ENCODE data around the gene GGN.

DNA sequence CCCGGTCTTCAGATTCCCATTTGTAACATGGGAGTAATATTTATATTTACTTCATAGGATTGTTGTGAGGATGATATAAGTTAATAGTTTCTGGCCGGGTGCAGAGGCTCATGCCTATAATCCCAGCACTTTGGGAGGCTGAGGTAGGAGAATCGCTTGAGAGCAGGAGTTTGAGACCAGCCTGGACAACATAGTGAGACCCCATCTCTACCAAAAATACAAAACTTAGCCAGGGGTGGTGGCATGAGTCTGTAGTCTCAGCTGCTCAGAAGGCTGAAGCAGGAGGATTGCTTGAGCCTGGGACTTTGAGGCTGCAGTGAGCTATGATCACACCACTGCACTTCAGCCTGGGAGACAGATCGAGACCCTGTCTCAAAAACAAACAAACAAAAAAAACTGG, 41.0 kb downstream of the GGN start:
- TF ChIP-seq, protein P1, sequence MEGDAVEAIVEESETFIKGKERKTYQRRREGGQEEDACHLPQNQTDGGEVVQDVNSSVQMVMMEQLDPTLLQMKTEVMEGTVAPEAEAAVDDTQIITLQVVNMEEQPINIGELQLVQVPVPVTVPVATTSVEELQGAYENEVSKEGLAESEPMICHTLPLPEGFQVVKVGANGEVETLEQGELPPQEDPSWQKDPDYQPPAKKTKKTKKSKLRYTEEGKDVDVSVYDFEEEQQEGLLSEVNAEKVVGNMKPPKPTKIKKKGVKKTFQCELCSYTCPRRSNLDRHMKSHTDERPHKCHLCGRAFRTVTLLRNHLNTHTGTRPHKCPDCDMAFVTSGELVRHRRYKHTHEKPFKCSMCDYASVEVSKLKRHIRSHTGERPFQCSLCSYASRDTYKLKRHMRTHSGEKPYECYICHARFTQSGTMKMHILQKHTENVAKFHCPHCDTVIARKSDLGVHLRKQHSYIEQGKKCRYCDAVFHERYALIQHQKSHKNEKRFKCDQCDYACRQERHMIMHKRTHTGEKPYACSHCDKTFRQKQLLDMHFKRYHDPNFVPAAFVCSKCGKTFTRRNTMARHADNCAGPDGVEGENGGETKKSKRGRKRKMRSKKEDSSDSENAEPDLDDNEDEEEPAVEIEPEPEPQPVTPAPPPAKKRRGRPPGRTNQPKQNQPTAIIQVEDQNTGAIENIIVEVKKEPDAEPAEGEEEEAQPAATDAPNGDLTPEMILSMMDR (IDR thresholded peaks at IDR 0.05; ENCODE audit: insufficient read depth, low read length) = no peak
- TF ChIP-seq POLR2AphosphoS5 (IDR thresholded peaks at IDR 0.05; ENCODE audit: low read depth) (no peak), GABPA (IDR thresholded peaks at IDR 0.05; ENCODE audit: low read depth) (no peak), SPI1 (IDR thresholded peaks at IDR 0.05; ENCODE audit: borderline replicate concordance, low read depth) (no peak)
- TF ChIP-seq, protein P2, sequence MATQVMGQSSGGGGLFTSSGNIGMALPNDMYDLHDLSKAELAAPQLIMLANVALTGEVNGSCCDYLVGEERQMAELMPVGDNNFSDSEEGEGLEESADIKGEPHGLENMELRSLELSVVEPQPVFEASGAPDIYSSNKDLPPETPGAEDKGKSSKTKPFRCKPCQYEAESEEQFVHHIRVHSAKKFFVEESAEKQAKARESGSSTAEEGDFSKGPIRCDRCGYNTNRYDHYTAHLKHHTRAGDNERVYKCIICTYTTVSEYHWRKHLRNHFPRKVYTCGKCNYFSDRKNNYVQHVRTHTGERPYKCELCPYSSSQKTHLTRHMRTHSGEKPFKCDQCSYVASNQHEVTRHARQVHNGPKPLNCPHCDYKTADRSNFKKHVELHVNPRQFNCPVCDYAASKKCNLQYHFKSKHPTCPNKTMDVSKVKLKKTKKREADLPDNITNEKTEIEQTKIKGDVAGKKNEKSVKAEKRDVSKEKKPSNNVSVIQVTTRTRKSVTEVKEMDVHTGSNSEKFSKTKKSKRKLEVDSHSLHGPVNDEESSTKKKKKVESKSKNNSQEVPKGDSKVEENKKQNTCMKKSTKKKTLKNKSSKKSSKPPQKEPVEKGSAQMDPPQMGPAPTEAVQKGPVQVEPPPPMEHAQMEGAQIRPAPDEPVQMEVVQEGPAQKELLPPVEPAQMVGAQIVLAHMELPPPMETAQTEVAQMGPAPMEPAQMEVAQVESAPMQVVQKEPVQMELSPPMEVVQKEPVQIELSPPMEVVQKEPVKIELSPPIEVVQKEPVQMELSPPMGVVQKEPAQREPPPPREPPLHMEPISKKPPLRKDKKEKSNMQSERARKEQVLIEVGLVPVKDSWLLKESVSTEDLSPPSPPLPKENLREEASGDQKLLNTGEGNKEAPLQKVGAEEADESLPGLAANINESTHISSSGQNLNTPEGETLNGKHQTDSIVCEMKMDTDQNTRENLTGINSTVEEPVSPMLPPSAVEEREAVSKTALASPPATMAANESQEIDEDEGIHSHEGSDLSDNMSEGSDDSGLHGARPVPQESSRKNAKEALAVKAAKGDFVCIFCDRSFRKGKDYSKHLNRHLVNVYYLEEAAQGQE (IDR thresholded peaks at IDR 0.05; ENCODE audit: insufficient replicate concordance, low read depth) = no peak
